HG03064 (cell line): ENCODE data around the gene SDK2.
A peak's percentile ranks its signal among the peaks of the same experiment; 100 is the strongest.
"Not testable (repeated sequence)": the region's sequence is repeated elsewhere in the genome, so short reads cannot be mapped to it uniquely, and the experiment has no call there.

Experiments
- ATAC-seq: cut with Tn5 transposase; IDR thresholded peaks from one replicate; pipeline ENCODE4 v1.9.1; 2021; ENCODE audit warnings: low read depth; ENCODE audit not compliant: unreplicated experiment

SDK2 gene

GRCh38 chr17:73316919-73317505, 327.2 kb downstream of the SDK2 start:
- no peak for ATAC-seq

GRCh38 chr17:73315471-73315870, 328.8 kb downstream of the SDK2 start:
- ATAC-seq = no peak

GRCh38 chr17:73313526-73314127, 330.6 kb downstream of the SDK2 start:
- no peak for ATAC-seq

GRCh38 chr17:73312887-73313286, 331.4 kb downstream of the SDK2 start:
- ATAC-seq = not testable (repeated sequence)

- ATAC-seq = peak; percentile 86
Observed at GRCh38 chr17:73311781-73312641, 332.2 kb downstream of the SDK2 start, which contains the start of gene CDC42EP4. CDC42EP4 (minus strand) TSS chr17:73312001; CDS start chr17:73286500, 25,501 bp downstream.

- ATAC-seq = peak; percentile 18
Observed at GRCh38 chr17:73311428-73311780, 332.8 kb downstream of the SDK2 start.

- no peak for ATAC-seq
Observed at GRCh38 chr17:73309727-73310596, 334.3 kb downstream of the SDK2 start.

- not testable (repeated sequence) for ATAC-seq
Observed at GRCh38 chr17:73308959-73309358, 335.3 kb downstream of the SDK2 start.

- no peak for ATAC-seq
Observed at GRCh38 chr17:73308017-73308823, 336.0 kb downstream of the SDK2 start.

GRCh38 chr17:73307130-73307529, 337.1 kb downstream of the SDK2 start:
- no peak for ATAC-seq

- ATAC-seq = no peak
Observed at GRCh38 chr17:73305845-73306836, 338.1 kb downstream of the SDK2 start.

GRCh38 chr17:73304971-73305812, 339.1 kb downstream of the SDK2 start:
- ATAC-seq = no peak

- ATAC-seq = no peak
Observed at GRCh38 chr17:73304438-73304837, 339.8 kb downstream of the SDK2 start.

- ATAC-seq = no peak
Observed at GRCh38 chr17:73302189-73302588, 342.1 kb downstream of the SDK2 start.

- ATAC-seq = no peak
Observed at GRCh38 chr17:73301369-73301768, 342.9 kb downstream of the SDK2 start.

GRCh38 chr17:73300392-73300791, 343.9 kb downstream of the SDK2 start:
- no peak for ATAC-seq

GRCh38 chr17:73297934-73298861, 346.0 kb downstream of the SDK2 start:
- no peak for ATAC-seq
